IPS-NIHi11 (cell line): Measurements from ENCODE around the gene GNL3.
"Not testable (repeated sequence)": the region's sequence is repeated elsewhere in the genome, so short reads cannot be mapped to it uniquely, and the experiment has no call there.

Experiments used
- DNase-seq: peaks from one replicate; pipeline ENCODE4 v3.0.0; 2012; ENCODE audit warnings: mixed read lengths, low spot score

Gene GNL3, protein sequence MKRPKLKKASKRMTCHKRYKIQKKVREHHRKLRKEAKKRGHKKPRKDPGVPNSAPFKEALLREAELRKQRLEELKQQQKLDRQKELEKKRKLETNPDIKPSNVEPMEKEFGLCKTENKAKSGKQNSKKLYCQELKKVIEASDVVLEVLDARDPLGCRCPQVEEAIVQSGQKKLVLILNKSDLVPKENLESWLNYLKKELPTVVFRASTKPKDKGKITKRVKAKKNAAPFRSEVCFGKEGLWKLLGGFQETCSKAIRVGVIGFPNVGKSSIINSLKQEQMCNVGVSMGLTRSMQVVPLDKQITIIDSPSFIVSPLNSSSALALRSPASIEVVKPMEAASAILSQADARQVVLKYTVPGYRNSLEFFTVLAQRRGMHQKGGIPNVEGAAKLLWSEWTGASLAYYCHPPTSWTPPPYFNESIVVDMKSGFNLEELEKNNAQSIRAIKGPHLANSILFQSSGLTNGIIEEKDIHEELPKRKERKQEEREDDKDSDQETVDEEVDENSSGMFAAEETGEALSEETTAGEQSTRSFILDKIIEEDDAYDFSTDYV

DNA sequence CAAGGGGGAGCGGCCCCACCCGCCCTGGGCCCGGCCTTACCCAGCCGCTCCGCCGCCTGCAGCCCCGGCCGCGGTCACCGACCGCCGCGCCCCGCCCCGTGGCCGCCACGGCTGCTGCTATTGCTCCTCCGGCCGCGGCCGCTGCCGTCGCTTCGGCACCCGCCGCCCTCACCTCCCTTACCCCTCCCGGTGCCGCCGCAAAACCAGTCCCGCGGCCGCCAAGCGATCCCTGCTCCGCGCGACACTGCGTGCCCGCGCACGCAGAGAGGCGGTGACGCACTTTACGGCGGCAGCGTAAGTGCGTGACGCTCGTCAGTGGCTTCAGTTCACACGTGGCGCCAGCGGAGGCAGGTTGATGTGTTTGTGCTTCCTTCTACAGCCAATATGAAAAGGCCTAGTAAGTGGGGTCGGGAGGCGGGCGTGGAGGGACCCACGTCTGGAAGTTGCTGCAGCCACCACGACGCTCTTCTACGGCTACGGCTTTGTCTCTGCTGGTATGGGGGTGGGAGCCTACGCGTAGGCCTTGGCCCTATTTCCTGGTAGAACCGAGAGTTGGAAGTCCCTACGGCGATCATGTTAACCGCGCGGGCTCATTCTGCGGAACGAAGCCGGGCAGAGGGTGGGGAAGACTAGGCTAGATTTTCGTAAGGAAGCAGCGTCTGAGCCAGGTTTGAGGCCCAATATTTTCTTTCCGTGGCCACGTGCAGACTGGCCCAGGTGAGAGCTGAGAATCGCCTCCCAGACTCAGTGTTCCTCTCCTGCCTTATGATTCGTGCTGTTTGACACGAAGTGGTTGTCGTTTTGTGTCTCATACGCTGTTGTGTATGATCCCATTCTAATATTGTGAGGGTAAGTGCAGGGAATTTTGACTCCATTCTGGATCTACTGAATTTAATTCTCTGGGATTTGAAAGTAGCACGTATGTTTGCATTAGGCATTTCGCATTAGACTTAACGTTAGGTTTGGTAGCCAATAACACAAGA lies at the start of gene GNL3, which contains the start of gene PBRM1:
TSS of gene GNL3 (plus strand) at position 324 of the 983 bp plus-strand sequence. CDS start at position 385, 61 bp downstream.
TSS of gene PBRM1 (minus strand) at position 205 of the 983 bp plus-strand sequence.
- peak; percentile 99 for DNase-seq

DNA sequence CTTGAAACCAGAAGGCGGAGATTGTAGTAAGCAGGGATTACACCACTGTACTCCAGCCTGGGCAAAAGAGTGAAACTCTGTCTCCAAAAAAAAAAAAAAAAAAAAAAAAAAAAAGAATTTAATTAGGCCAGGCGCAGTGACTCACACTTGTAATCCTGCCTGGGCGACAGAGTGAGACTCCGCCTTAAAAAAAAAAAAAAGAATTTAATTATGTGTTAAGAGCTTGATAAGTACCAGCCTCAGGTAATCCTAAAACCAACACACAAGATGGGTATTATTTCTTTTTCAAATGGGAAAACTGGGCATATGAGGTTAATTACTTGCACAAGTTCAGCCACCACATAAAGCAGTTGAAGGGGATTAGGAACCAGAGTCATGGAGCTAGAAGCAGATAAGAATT lies 49.2 kb upstream of the GNL3 start:
- no peak for DNase-seq

DNA sequence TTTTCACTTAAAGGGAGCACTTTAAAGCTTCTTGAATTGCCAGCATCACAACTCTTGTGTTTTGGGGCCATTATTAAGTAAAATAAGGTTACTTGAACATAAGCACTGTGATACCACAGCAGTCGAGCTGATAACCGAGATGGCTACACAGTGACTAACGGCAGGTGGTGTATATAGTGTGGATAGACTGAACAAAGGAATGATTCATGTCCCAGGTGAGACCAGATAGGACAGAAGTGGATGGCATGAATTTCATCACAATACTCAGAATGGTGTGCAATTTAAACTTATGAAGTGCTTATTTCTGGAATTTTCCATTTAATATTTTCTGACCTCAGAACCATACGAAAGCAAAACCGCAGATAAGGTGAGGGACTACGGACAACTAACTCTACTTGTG lies 40.3 kb upstream of the GNL3 start:
- no peak for DNase-seq

DNA sequence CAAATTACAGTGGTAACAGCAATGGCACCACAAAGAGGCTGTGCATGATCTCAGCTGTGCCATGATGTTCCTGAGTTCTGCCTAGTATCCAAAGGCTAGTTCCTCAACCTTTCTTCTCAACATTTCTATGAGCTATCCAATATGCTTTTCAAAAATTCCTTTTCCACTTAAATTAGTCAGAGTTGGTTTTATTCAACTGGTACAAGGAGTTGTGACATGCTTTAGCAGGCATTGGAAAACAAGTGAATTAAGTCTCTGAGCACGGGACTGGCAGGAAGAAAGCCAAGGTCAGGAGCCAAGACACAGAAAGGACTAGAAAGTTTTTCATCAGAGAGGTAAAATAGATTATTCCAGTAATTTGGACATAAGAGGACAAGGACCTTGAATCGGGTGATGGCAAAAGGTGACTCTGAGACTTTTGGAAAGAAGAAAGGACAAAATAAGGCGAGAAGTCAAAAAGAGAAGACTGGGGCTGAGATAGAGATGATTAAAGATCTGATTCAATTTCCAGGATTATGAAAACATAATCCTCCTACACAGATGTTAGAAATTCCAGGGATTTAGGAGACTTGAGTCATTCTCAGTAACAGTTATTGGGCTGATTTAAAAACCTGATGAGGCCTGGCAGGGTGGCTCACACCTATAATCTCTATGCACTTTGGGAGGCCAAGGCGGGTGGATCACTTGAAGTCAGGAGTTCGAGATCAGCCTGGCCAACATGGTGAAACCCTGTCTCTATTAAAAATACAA lies 36.2 kb upstream of the GNL3 start:
- DNase-seq: no peak

DNA sequence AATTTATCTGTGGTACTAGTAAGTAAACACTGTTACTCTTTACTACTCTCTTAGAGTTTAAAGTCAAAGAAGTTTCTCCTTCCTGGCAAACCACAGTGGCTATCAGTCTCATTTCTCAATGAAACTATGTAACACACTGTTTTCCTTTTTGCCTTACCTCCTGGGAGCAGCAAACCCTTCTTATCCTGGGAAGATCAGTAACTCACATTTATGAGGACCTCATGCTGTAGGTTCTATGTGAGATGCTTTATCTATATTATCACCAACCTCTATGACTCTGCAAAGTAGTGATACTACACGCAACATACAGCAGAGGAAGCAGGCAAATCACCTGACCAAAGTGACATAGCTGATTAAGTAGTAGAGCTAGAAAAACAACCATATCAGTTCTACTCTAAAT lies 35.4 kb upstream of the GNL3 start:
- DNase-seq: no peak

DNA sequence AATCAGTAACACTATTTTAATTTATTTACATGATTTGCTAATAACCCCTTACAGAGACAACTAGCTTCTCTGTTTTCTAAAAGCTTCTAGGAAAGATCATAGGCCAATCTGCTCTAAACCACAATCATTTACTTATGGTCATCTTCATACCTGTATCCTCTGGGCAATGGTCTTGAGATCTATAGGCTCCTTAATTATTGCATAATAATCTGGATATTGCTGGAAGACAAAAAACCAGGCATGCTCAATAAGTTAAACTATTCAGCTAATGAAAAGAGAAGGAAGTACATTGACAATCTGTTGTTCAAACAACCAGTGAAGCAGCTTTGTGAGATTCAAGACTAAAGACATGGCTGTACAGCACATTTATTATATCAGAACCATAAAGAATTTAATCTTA lies 34.2 kb upstream of the GNL3 start:
- DNase-seq: no peak

DNA sequence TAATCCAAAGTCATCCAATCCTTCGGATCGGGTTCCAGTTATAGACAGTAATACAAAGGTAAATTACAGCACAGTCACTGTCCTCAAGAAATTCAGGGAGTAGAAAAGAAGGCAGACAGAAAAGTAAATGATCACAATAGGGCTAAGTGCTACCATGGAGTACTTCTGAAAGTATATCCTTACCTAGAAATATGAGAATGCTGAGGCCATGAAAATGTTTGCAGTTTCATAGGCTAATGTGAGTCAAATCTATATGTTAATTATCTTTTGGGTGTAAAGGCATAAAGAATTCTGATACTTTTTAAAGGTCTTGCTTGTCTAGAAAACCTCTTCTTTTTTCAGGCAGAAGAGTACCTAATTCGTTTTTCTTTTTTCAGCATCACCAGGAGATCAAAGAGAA lies 29.9 kb upstream of the GNL3 start:
- DNase-seq: no peak

DNA sequence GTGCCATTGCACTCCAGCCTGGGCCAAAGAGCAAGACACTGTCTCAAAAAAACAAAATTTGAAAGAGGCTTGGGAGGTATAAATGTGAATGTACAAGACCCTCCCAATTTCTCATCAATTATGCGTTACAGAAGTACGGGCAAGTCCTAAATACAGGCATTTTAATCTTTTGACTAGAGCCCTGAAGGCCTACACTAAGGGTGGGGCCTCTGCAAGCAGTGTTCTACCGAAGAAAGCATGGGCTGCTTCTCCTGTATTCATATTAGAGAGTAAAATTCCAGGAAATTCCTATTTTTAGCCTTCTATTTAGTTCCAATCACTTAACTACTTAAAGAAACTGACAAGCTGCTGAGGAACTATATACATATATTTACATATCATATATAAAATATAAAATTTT lies 25.8 kb upstream of the GNL3 start:
- no peak for DNase-seq

DNA sequence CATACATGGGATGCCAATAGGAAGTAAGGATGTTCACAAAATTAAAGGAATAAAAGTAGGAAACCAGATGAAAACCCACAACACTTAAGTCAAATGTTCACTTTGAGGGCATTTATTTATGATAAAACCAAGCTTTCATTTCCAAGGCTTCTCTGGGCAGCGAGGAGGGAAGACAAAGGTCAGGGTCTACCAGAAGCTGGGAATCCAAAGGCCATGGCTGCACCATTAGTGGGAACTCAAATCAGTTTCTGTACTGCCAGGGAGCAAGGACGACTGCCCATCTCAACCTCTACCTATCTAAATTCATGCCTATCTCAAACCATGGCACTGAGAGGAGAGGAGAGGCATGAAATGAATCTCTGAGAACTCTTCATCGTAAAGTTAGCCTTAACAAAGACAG lies 22.7 kb upstream of the GNL3 start:
- DNase-seq: no peak

DNA sequence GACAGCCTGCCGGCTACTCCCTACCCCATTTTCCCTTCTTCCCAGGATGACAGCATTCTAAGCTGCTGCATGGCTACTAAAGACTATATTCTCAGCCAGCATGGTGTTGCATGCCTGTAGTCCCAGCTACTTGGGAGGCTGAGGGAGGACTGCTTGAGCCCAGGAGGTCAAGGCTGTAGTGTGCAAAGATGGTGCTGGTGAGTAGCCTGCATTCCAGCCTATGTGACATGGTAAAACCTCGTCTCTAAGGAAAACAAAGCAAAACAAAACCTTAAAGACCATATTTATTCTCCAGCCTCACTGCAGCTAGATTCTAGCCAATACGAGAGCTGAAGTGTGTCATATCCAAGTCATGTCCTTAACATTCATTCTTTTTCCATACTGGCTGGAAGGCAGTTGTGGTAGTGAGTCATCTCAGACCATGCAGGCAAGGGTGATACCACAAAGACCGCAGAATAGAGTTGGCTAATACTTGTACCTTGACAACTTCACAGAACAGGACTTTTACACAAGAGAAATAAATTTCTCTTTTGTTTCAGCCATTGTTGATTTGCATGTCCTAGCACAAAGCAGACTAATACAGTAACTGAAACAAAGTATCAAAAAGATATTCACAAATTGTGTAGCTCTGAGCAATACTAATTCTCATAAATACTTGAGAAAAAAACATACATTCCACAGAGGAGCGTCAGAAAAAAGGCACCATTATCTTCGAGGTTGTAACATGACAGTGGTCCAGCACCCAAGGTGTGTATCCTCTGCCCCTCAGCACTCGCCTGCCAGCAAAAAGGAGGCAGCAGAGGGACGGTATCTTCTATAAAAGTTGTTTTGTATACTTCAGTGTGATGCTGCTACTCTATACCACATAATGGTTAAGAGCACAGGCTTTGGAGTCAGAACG lies 15.0 kb upstream of the GNL3 start:
- DNase-seq: no peak

DNA sequence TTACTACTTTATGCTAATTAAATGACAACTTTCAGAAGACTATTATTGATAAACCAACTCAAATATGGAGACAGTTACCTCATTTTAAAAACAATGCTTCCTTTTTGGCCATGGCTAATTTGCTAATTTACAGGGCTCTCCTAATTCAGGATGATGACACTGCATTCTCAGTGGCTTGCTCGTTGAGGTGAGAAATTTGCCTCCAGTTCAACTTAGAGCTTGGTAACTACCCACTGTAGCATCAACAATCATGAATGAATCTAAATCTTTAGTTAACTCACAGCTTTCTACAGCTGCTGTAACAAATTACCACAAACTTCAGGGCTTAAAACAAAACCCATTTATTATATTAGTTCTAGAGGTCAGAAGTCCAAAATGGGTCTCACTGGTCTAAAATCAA lies 14.2 kb upstream of the GNL3 start:
- no peak for DNase-seq

DNA sequence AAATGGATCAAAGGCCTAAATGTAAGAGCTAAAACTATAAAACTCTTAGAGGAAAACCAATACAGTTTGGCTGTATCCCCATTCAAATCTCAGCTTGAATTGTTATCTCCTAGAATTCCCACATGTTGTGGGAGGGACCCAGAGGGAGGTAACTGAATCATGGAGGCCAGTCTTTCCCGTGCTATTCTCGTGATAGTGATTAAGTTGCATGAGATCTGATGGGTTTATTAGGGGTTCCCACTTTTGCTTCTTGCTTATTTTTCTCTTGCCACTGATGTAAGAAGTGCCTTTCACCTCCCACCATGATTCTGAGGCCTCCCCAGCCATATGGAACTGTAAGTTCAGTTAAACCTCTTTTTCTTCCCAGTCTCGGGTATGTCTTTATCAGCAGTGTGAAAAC lies 9.6 kb upstream of the GNL3 start:
- not testable (repeated sequence) for DNase-seq

DNA sequence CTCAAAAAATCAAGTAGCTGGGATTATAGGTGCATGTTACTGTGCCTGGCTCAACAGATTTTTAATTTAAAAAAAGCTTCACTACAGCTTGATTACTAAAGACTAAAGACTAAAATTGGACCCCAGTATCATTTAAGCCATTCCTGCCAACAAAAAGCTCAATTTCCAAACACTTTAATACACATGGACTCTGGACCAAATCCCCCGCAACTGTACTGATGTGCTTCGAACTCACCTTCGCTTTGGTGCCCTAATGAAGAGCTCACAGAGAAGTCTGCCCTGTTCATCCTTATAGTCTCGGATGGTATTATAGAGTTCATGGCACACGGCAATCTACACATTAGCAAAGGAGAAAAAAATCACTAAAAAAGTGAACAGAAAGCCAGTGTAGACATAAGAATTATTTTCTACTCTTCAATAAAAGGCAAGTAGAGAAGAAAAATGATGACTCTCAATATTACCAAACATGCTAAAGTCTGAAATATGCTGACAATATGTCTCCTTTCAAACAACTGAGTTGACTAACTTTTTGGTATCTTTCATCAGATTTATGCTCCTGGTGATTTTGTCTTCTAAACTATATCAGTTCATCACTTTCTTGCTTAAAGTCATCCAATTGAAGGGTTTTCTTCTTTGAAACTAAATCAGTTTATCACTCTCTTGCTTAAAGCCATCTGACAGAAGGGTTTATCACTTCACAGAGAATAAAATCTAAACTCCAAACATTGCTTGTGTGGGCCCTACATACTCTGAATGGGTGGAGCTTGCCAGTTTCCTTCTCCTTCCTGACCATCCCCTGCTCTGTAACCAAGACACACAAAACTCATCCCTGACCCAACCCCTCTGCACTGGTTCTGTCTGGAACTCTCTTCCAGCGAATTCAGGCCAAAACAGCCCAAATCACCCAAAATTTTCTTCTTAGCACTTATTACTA lies 7.3 kb upstream of the GNL3 start:
- no peak for DNase-seq

DNA sequence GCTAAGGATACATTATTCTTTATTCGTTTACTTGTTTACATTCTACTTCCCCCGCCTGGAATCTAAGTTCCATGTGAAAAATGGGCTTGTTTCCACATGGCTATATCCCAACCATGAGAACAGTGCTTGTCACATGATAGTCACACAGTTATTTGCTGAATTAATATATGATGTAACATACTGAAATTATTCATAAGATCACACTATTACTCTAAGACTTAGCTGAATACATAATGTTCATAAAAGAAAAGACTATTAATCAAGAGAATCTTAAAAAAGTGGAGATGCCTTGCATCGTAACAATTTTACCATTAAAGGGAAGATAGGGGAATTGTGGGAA lies 6.7 kb upstream of the GNL3 start:
- DNase-seq: no peak

DNA sequence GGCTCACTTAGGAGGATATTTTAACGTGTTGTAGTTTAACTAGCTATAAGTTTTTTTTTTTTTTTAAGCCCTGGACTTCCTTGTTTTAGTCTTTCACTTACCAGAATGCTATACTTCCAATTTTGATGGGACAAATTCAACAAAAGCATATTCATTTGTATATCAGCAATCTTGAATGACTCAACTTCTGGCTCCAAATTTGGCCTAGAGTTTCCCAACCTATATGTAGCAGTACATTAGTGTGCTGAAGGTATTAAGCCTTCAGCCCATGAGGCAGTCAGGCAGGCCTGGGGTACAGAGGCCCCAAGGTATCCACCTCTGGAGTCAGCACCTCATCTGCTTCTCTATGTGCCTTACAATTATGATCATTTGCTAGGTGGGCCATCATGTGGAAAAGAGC lies 6.0 kb upstream of the GNL3 start:
- DNase-seq: no peak

DNA sequence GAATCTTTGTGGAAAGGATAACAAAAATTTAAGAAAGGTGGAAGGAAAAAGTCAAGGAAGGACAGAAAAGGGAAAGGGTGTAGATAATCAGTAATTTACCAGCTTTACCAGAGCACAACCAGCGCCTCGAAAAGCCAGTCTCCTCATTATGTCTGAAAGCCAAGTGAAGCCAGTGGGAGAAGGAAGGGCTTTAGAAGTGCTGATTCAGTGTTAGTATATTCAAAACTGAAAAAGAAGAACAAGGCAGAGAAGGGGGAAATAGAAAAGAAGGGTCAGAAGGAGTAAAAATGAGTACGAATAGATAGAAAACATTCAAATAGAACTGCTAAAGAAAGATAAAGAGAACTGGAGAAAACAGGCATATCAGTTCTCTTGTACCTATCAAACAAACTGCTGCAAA lies 4.2 kb upstream of the GNL3 start:
- no peak for DNase-seq

DNA sequence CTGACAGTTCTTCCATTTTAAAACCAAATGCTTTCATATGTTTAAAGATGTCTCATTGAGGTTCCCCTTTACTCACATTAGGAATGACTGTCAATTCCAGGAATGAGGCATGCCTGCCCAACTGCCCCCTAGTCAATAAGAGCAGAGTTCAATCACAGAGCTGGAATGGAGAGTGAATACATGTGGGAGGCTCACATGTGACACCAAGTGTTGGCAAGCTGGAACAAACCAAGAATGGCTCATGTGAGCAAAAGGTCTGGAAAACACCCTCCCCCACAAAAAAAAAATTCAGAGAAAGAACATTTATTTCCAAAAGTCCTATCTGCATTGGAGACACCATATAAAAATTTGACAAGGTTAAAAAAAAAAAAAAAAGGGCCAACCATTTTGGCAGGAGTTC lies 3.8 kb upstream of the GNL3 start:
- DNase-seq: peak; percentile 25

DNA sequence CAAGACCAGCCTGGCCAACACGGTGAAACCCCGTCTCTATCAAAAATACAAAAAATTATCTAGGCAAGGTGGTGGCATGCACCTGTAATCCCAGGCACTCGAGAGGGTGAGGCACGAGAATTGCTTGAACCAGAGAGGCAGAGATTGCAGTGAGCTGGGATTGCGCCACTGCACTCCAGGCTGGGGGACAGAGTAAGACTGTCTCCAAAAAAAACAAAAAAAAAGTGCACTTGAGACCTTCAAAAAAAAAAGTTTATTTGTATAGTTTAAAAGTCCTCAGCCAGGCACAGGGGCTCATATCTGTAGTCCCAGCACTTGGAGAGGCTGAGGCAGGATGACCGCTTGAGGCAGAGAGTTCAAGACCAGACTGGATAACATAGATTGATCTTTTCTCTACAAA lies 2.2 kb upstream of the GNL3 start:
- no peak for DNase-seq

DNA sequence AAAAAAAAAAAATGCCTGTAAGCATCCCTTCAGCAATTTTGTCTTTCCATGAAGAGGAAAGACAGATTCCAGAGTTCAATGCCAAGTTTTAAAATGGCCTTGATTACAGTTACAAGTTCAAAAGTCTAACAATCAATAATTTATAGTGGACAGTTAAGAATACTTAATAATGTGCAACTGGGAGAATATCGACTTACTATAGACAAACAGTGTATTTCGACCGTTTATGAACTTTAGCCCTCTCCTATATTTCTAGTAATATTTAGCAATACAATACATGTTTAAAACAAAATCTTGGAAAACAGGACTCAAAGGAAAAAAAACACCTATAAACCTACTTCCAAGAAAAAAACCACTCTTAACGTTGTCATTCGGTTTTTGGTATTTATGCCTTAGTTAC lies 1.6 kb upstream of the GNL3 start:
- DNase-seq: no peak

DNA sequence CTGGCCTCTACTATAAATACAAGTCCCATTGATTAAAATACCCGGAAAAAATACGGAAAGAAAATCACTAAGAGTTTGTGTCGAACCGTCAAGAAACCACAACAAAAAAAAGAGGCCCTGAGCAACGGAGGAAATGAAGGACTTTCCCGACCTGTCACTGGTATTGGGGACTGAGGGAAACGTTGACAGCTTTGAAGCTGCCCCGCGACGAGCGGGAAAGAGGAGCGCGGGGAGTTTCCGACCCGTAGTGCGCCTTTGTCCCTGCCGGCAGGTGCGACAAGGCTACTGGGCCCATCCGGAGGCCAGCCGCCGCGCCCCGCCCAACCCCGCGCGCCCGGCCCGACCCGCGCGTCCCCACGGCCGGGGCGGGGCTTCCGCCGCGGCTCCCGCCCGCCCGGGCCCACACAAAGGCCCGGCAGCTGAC lies 535 bp upstream of the GNL3 start:
- DNase-seq: peak; percentile 99
